ENCODE data around the gene CTCFL.

DNA sequence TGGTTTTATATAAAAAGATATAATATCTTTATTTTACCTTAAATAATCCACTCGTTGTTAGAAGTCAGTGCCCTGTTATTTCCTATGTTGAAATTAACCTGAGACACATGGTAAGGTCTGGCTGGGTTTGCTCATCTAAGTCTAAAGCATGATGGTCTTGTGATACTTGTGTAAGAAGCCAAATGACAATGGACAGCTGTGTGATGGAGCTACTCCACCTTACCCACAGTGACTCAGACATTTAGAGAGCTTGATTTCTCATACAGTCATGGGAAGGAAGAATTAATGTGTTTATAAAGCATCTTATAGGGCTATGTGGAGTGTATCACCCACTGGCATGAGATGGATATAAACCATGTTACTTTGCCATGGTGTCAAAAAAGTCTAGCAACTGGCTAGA is 11.7 kb downstream of the CTCFL start:
- TF ChIP-seq POLR2AphosphoS5 (IDR thresholded peaks at IDR 0.05): no peak
- TF ChIP-seq, protein P1, sequence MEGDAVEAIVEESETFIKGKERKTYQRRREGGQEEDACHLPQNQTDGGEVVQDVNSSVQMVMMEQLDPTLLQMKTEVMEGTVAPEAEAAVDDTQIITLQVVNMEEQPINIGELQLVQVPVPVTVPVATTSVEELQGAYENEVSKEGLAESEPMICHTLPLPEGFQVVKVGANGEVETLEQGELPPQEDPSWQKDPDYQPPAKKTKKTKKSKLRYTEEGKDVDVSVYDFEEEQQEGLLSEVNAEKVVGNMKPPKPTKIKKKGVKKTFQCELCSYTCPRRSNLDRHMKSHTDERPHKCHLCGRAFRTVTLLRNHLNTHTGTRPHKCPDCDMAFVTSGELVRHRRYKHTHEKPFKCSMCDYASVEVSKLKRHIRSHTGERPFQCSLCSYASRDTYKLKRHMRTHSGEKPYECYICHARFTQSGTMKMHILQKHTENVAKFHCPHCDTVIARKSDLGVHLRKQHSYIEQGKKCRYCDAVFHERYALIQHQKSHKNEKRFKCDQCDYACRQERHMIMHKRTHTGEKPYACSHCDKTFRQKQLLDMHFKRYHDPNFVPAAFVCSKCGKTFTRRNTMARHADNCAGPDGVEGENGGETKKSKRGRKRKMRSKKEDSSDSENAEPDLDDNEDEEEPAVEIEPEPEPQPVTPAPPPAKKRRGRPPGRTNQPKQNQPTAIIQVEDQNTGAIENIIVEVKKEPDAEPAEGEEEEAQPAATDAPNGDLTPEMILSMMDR (IDR thresholded peaks at IDR 0.05): no peak
- TF ChIP-seq POLR2A (IDR thresholded peaks at IDR 0.05): no peak
- no peak for TF ChIP-seq EP300 (IDR thresholded peaks at IDR 0.05)
